HUDEP-2 (cell line): ENCODE measurements around the gene MRTO4.
"Not testable (repeated sequence)": the region's sequence is repeated elsewhere in the genome, so short reads cannot be mapped to it uniquely, and the experiment has no call there.

Experiments used
- DNase-seq, 76 experiments: peaks; one replicate each; lab custom pipeline; 2025; ENCODE audit not compliant: unreplicated experiment in 76 of 76; lab: John Stamatoyannopoulos, UW

The MRTO4 gene

DNA sequence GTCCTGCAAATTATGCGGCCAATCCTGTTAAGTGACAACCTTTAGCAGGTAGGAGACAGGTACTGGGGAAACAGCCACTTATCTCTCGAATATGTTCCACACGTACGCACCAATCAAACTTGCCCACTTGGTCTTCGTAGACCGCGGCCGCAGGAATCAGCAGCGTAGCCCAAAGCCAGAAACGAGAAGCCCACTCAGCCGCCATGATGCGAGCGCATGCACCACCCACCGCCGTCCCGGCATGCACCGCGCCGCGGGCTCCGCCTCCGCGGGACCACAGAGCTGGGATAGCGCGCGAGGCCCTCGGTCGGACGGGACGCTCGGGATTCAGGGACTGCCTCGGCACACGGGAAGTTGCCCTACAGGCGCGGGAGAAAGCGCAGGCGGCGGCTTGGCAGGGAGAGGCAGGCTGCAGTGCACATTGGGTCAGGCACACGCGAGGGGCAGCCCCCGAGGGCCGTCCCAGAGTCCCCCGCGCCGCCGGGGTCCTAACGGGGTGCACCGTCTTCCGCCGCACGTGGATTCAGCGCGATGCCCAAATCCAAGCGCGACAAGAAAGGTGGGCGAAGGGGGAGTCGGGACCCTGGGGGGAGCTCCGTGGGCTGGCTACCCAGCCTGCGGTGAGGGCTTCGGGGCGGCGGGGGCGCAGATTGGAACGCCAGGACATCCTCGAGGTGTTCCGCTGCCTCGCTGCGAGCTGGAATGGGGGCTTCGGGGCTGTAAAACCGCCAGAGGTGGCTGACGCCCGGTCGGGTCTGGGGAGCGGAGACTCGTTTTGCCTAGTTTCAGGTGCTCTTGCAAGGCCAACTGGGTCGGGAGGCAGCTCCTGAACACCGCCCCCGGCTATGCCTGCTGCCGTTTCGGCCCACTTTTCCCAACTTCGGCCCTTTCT lies at the start of gene MRTO4, which contains the start of gene EMC1:
Gene MRTO4, plus strand, starts transcription at position 501 of the 892 bp plus-strand sequence. Its CDS starts 31 bp downstream, at position 532.
Gene EMC1, minus strand, starts transcription at position 220 of the 892 bp plus-strand sequence. Its CDS starts 15 bp downstream, at position 205.
- peak in 74 of 76 experiments; percentile 25 to 89 (median 76) for DNase-seq

DNA sequence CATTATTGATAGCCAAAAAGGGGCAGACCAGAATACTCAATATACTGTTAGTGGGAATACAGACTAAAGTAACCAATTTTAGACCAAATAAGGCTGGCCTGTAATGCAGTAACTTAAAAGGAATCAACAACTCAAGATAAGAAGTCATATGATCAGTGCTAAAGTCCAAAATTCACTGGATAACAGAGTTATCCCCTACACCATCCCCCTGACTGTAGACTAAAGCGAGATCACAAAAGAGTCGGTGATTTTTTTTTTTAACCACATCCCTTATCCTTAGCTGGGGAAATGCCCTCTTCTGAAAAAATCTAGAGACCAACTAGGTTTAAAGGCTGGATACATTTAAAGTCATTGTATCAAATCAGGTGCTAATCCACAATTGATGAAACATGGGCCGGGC lies 49.2 kb upstream of the MRTO4 start:
- DNase-seq = no peak

DNA sequence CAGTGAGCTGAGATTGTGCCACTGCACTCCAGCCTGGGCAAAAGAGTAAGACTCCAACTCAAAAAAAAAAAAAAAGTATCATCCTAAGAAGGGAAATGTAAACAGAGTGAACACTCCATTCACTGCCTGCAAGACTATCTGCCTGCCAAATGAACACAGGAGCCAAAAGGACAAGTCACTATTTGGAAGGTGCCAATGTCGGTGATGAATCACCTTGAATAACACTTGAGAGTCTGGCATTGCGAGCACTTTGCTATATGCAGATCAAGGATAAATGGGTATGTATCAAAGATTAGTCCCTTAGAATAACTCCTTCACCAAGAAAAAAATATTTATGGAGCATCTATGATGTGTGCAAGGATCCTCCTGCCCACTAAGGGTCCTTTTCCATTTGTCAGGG lies 48.2 kb upstream of the MRTO4 start:
- peak in 7 of 76 experiments; percentile 2 to 45 (median 12) for DNase-seq

DNA sequence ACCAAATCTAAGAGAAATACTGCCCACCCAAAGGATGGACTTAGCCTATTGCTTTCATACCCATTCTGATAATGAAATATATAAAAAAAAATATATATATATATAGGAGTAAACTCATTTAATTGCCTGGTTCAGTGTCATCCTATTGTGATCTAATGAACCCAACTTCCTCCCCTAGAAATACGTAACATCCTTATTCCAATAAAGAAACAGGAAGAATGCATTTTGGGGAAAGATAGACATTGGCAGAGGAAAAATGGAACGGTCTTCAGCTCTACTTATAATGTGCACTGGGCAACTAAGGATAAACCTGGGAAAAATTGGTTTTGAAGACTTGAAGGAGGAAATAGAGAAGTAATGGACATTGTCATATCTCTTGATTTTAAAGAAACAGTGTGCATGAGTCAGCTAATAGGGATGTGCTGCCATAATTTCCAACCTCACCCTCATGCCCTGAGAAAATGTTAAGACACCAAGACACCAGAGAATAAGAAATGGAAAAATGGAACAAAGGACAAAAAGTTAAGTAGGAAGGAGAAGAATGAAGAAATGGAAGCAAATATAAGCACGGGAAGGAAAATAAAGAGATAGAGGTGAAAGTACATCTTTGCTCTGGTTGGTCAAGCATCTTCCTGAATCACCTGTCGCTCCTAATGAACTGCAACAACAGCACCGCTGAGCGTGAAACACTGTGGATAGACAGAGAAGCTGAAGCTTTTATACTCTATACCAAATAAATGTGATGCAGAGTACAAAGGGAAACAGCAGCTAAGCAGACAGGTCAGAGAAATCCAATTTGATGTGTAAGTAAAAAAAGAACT lies 46.9 kb upstream of the MRTO4 start:
- no peak for DNase-seq

- DNase-seq = no peak
Measured at GRCh38 chr1:19205403-19205802, 46.2 kb upstream of the MRTO4 start.

DNA sequence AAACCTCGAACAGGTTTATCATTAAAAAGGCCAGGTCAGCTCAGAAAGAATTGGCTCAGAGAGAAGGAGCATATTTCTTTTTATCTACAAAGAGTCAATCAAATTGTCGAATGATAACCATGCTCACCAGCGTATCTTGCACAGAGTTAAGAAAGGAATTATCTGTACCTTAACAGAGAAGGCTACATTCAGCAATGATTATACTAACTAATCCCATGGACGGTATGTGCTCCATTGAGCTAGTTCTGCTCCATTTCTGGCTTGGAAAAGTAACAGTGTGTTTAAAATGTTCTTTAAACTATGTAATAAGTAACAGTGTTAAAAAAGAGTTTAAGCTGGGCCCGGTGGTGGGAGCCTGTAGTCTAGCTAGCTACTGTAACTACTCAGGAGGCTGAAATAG lies 45.8 kb upstream of the MRTO4 start:
- peak in 3 of 76 experiments; percentile 17 to 22 (median 20) for DNase-seq

- DNase-seq = peak in 8 of 76 experiments; percentile 1 to 32 (median 15)
Measured at GRCh38 chr1:19206947-19207346, 44.7 kb upstream of the MRTO4 start.

DNA sequence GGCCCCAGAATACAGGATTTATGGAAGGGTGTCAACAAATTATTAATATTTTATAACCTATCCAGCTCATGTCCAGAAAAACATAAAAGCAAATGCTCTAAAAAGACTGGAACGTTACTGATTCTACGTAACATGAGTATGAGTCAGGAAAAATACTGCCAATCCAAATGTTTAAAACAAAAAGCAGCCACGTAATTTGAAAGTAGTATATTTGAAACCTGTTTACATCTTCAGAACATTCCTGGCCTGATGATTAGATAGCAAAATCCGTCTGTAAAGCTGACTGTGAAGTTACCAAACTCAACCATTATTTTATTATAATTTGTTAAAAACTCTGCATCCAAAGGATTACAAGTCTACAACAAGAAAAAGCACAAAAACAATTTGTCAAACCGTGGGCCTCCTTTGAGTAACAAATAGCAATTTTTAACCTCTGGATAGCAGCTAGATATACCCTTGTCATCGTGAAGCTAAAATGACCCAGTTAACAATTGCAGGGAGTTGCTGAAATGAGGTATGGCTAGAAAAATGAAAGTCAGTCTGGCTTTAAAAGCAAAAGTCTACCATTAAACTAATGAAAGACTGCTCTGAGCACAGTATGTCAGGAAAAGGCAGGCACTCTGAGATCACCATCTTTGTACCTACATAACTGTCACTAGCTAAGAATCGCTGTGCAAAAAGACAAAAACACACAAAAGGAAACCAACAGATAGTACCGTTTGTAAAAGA lies 42.7 kb upstream of the MRTO4 start:
- DNase-seq = peak in 1 of 76 experiments; percentile 8

DNA sequence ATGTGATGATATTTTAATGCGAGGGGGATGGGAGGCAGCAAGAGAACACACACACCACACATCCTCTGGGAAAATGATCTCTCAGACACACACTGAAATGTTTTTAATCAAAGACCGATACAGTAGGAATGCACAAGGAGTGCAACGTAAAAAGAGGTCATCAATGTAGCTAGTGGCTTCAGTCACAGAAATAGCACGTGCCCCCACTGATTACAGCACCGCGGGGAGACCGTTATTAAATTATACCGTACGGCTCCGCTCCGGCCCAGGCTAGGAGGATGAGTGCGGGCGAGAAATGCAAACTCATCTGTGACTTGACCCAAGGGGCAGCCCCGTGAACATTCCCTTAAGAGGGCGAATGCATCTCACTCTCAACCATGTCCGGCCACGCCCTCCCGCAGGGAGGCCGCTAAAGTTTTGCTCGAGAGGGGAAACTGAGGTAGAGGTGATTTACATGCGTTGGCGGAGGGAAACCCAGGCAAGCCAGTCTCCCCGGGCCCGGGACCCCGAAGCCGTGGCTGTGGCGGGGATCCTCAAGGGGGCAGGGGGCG lies 42.1 kb upstream of the MRTO4 start:
- DNase-seq = peak in 26 of 76 experiments; percentile 5 to 49 (median 32)

- DNase-seq = peak in 75 of 76 experiments; percentile 49 to 95 (median 87)
Measured at GRCh38 chr1:19209990-19210771, 41.4 kb upstream of the MRTO4 start, which contains the start of gene UBR4. UBR4 (minus strand) TSS chr1:19210266; CDS start chr1:19210248, 18 bp downstream.

- peak in 2 of 76 experiments; percentile 7 to 56 for DNase-seq
Measured at GRCh38 chr1:19210772-19211549, 40.6 kb upstream of the MRTO4 start.

GRCh38 chr1:19212167-19212566 lies 39.4 kb upstream of the MRTO4 start:
- no peak for DNase-seq

DNA sequence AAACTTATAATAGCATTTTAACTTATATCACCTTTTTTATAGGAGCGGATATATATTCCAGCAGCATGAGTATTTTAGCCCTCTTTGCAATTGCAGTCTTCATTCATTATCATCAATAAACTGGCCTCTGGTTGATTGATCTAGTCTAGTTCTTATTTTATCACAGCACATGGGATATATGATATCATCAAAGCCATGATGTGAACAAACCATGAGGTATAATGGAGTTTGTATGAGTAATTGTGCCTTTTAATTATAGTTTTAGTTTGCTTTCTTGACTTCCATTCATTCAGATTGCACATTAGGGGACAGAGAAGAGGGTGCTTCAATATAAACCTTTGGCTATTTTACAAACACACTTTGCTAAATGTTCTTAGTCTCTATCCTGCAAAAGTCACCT lies 38.0 kb upstream of the MRTO4 start:
- DNase-seq = no peak

- DNase-seq = not testable (repeated sequence)
Measured at GRCh38 chr1:19216585-19216984, 35.0 kb upstream of the MRTO4 start.

- DNase-seq = no peak
Measured at GRCh38 chr1:19219451-19219850, 32.2 kb upstream of the MRTO4 start.

DNA sequence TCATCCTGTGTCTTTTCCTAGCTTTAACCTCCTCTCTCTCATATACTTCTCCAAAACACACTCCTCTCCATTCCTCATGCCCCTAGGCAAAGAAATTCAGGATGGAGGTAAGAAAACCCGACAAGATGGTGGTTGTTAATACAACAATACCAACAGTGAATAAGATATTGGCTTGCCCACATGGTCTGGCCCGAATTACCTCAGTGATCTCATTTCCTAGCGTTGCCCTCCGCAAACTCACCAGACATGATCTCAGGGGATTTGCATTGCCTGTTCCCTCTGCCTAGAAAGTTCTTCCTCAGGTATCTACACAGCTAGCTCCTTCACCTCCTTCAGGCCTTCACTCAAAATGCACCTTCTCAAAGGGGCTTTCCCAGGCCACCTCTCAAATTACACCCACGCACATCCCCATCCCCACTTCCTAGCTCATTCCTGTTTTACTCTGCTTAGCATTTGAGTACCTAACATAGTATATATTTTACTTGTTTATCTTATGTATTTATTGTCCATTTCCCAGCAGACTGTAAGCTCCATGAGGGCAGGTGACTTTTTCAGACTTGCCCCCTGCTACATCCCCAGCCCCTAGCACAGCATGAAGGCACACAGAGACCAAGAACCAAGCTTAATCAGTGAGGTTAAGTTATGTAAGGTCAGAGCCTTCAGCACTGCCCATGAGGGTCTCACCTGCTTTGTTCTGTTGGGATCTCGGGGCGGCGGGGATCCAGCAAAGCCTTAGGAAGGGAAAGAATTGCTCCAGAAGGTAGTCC lies 31.3 kb upstream of the MRTO4 start:
- no peak for DNase-seq

- no peak for DNase-seq
Measured at GRCh38 chr1:19220991-19221390, 30.6 kb upstream of the MRTO4 start.

- DNase-seq = no peak
Measured at GRCh38 chr1:19222573-19222972, 29.0 kb upstream of the MRTO4 start.
